Skeletal muscle tissue (tissue), 2 donors: Measurements from ENCODE around the gene IL17REL. TPM values are rescaled to one million over a fixed set of nuclear protein-coding genes. Genes with fewer than 3 reads are reported as not detected.

Experiments used
- small RNA-seq: library from RNA; depleted of rRNA; stranded (forward); fragments of <200 nt; gene quantifications from one replicate; pipeline ENCODE3, GENCODE V24; 2014
- total RNA-seq: library from RNA; depleted of rRNA; stranded (reverse); fragments of >200 nt; gene quantifications from one replicate; pipeline ENCODE4 v1.2.3, GENCODE V29; 2014

Gene IL17REL
- total RNA-seq, 1 donor from 2014 or later: not detected

Small RNA genes lying within 50 kb of the gene (small RNA-seq; reads per million reads assigned to genes)
- gene MIR6821: not detected

Other genes with a start within 250 kb of the IL17REL start
- gene BRD1, start 184.9 kb downstream of the IL17REL start, total RNA-seq: 27.1 TPM
- gene ZBED4, start 158.9 kb downstream of the IL17REL start, total RNA-seq: 8.4 TPM
- gene ALG12, start 94.3 kb downstream of the IL17REL start, total RNA-seq: 9.9 TPM
- gene CRELD2, start 94.1 kb downstream of the IL17REL start, total RNA-seq: 13.0 TPM
- 14.6 TPM for gene PIM3, start 52.0 kb downstream of the IL17REL start, total RNA-seq
- gene TTLL8, start 45.5 kb upstream of the IL17REL start, total RNA-seq: not detected
- 0.52 TPM for gene MLC1, start 72.7 kb upstream of the IL17REL start, total RNA-seq
- 2.1 TPM for gene MOV10L1, start 77.2 kb upstream of the IL17REL start, total RNA-seq
- not detected for gene PANX2, start 158.0 kb upstream of the IL17REL start, total RNA-seq
- 4.7 TPM for gene TRABD, start 173.1 kb upstream of the IL17REL start, total RNA-seq
- 4.7 TPM for gene SELENOO, start 188.2 kb upstream of the IL17REL start, total RNA-seq
- gene TUBGCP6, start 232.3 kb upstream of the IL17REL start, total RNA-seq: 17.2 TPM
- gene HDAC10, start 238.5 kb upstream of the IL17REL start, total RNA-seq: 8.9 TPM
- gene MAPK12, start 248.9 kb upstream of the IL17REL start, total RNA-seq: 18.8 TPM